ENCODE results near the gene XPNPEP1.
"Not testable (repeated sequence)": the region's sequence is repeated elsewhere in the genome, so short reads cannot be mapped to it uniquely, and the experiment has no call there.

XPNPEP1 gene

DNA sequence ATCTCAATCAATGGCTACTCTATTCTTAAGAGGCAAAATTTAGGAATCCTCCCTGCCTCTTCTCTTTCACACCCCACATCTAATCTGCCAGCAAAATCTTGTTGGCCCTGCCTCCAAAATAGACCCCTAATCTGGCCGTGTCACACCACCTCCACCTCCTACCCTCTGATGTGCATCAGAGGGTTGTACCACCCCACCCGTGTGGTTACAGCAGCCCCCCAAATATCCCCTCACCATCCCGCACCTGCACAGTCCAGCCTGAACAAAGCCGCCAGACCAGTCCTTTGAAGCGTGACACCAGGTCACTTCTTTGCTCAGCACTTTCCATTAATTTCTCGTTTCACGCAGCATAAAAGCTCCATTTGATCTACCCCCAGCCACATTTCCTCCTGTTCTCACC is 776 bp upstream of the XPNPEP1 start:
- no peak for DNase-seq (ENCODE audit: low read depth, low spot score)

DNA sequence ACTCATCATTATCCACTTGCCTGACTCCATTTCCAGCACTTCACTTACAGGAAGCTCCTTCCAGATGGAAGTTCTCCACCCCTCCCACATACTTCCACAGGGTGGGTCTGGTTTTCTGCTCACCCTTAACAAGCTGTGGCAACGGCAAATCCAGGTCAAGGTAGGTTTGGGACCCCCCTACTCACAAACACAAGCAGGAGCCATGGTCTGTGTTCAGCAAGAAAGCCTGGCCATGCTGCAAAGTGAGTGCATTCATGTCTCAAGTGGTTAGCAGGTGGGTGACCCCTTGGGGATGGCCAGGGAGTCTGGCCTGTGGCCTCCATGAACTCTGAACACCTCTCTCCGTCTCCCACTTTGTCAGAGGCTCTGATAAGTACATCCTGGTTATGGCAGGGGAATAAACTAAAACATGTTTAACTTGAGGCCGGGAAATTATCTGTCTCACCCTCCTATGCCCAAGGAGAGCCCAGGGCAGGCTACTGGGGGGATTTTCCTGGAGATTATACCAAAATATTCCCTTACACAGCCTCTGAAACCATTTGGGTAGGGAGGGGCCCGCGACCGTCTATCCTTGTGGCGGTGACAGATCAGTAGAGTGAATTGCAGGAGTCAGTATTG is 844 bp downstream of the XPNPEP1 start:
- DNase-seq (ENCODE audit: low read depth, low spot score) = no peak

GRCh38 chr10:109920016-109920415 is 3.3 kb downstream of the XPNPEP1 start:
- DNase-seq (ENCODE audit: low read depth, low spot score) = no peak

GRCh38 chr10:109919220-109919619 is 4.1 kb downstream of the XPNPEP1 start:
- no peak for DNase-seq (ENCODE audit: low read depth, low spot score)

DNA sequence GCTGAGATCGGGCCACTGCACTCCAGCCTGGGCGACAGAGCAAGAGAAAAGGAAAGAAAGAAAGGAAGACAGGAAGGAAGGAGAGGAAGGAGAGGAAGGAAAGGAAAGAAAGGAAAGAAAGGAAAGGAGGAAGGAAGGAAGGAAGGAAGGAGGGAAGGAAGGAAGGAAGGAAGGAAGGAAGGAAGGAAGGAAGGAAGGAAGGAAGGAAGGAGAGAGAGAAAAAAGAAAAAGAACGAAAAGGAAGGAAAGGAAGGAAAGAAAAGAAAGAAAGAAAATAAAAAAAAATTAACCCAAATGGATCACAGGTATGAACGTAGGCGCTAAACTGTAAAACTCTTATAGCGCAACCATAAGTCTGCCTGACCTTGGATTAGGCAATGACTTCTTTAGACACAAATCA is 4.6 kb downstream of the XPNPEP1 start:
- DNase-seq (ENCODE audit: low read depth, low spot score) = not testable (repeated sequence)

DNA sequence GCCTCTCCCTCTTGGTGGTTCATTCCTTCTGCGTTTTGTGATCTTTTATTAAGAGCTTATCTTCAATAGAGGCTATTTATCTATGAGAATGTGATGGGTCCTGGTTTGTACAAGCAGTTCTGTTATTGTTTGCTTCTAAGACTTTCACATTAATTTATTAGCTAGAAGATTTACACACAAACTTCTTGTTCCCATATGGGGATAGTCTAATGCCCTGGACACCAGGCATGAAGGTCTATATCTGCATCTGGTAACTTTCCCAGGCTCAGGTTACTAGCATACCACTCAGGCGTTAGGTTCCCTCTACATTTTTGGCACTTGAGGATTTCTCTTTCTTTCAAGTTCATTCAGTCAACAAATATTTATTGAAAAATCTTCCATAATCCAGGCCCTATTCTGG is 7.7 kb downstream of the XPNPEP1 start:
- no peak for DNase-seq (ENCODE audit: low read depth, low spot score)

- DNase-seq (ENCODE audit: low read depth, low spot score) = no peak
Measured at GRCh38 chr10:109914966-109915365, 8.3 kb downstream of the XPNPEP1 start.

DNA sequence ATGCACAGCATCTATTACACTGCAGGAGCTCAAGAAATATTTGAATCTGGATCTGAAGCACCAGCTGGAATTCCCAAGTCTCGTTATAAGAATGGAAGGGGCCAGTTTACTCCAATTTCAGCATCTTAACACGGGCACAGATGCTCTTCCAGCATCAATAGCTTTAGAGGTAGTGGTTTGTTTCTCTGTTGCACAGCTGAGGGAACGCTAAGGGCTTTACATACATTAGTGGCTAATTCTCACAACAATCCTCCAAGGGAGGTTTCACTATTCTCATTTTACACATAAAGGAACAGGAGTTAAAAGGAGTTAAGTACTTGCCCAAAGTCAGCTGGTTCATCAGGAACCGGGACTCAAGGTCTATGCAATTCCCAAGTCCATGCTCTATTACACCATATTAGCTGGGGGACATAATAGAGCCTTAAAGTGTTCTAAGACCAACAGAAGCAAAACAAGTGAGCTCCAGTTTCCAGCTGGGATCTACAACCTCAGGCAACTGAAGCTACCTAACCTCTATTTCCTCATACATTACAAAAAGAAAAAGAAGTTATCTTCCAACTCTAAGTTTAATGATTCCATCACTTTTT is 9.9 kb downstream of the XPNPEP1 start:
- DNase-seq (ENCODE audit: low read depth, low spot score) = no peak

DNA sequence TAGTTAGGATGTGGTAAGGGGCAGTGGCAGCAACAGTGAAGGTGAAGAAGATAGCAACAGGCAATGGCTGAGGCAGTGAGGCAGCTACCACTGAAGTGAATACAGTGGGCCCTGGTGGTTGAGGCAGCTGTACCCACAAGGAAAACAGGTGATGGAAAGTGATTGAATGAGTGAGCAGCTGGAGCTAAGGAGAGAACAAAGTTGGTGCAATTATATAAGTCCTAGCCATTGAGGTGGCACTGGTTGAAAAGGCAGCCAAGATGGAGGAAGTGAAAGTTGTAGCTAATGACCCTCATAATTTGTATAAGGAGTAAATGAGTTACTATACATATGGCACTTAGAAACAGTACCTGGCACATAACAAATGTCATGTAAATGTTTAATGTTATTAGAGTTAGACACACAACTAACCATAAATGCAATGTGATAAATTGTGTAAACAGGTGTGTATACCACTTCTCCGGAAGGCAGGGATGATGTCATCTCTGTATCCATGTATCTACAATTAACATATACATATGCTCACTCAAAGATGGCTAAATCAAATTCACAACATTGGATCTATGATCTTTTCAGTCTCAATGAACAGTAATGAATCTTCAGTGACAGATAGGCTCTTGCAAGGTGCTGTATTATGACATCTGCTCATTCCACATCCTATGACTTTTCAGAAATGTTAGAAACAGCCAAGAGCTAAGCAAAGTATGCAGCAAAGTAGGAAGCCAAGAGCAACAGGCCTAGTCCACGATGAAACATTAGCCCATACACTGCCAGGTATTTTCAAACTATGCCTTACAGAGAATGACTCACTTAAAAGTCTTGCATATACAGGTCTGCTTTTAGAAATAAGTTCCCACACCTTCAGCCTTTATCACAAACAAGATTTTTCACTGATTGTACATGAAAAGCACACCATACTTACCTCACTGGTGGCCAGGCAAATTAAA is 10.7 kb downstream of the XPNPEP1 start:
- no peak for DNase-seq (ENCODE audit: low read depth, low spot score)

DNA sequence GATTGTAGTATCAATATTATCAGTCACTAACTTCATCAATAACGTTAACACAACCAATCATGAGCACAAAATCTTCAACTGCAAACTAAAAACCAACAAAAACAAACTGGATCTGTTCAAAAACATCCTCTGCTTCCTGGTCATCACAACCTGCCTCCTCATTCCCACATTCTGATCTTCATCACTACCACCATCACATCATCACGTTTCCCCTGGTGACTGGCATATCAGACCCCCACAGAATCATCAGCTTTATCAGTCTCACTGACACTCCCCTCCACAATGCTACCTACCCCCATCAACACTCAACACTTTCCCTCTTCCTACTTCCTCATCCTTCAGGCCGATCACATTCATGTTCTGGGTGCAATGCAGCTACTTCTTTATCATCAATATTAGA is 11.4 kb downstream of the XPNPEP1 start:
- no peak for DNase-seq (ENCODE audit: low read depth, low spot score)

DNA sequence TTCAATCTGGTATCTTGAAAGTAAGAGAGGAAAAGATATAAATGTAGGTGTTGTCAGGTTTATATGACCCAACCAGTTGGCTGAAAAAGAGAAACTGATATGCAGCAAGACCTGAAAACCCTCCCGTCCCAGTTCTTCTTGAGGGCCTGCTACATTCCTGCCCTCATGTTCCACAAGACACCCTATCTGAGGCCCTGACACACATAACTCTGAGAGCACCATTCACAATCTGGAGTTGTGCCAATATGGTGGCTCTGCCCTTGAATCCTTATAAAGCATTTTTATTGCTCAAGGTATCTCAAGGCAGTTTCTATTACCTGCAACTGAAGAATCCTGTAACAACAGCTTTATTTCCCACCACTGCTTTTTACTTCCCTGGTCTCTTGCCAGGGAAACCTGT is 17.0 kb downstream of the XPNPEP1 start:
- no peak for DNase-seq (ENCODE audit: low read depth, low spot score)

DNA sequence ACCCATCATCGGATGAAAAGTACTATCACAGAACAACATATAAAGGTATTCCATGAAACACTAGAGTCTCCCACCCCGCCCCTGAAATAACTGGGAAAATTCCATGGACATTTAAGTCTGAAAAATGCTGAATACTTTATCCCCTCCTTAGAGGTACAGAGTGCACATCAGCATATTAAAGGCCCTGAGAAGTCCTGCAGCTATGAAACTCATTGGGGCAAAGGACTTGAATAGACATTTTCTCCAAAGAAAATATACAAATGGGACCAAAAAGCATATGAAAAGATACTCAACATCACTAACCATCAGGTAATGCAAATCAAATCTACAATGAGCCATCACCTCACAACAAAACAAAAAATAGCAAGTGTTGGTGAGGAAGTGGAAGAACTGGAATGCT is 18.9 kb downstream of the XPNPEP1 start:
- no peak for DNase-seq (ENCODE audit: low read depth, low spot score)

DNA sequence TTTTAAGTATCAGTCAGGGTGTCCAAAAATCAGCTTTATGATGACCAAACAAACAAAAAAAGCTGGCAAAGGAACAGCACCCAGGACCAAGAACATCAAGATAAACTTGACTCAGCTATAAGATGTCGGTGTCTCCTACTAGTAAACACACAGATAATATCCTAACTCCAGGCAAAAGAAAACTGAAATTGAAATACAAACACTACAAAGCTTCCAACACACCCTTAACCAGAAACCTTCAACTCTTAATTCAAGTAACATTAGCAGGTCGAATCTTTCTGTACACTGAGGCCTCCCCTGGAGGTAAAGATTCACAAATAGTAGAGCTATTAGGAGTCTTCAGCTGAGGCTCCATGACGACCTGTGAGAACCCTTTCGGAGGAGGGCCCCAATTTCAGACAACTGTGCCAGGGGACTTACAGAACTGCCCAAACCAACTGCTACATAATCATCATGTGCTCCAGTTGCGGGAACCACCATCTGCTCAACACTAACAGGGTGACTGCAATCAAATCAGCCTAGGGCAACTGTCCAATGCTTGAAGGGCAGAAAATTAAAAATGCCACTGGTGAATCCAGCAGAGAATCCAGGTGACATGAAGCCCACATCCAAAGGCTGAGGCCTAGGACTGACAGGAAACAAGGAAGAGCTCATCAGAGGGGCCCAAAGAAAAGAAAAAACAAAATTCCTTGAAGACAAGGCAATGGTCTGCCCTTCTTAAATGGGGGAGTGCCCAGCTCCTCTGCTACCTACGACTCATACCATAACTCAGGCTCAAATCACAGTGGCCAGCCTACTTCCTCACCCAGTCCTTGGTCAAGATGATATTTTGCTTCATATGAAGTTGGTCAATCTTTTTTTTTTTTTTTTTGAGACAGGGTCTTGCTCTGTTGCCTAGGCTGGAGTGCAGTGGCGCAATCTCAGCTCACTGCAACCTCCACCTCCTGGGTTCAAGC is 20.0 kb downstream of the XPNPEP1 start:
- DNase-seq (ENCODE audit: low read depth, low spot score) = no peak

DNA sequence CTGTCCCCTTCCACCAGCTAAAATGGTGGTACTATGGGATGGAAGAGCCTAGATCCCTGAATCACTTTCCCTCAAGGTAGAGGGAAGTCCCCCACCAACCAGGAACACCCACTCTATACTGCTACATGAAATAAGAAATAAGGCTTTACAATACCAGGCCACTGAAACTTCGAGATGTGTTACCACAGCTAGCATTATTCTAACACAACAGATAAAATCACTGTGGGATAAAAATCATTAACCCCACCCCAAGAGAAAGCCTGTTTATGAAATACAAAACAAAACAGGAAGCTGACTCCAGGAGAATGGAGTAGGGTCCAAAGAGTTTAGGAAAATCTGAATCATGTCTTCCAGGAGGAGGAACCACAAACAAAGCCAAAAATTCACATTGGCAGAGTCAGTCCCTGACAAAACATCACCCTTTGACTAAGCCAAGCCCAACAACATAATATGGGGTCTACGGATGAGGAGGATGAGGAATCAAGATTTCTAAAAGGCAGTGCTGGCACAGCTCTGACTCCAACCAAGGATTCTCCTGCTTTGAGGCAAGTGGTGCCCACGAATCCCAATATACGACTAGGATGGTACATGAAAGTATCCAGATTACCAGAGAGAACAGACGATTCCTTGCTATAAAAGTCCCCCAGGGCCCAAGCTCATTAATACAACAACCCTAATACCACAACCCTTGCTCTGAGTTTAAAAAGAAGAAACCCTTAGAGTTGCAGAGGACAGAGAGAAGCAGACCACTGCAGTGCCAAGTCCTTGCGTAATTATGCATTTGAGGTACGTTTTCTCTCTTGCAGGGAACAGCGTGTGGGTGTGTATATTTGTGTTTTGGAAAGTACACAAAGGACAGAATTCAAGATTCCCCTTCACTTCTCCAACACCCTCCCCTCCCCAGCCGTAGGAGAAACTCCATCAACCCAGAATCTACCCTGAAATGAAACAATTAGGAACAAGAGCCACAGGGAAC is 23.7 kb downstream of the XPNPEP1 start:
- no peak for DNase-seq (ENCODE audit: low read depth, low spot score)

DNA sequence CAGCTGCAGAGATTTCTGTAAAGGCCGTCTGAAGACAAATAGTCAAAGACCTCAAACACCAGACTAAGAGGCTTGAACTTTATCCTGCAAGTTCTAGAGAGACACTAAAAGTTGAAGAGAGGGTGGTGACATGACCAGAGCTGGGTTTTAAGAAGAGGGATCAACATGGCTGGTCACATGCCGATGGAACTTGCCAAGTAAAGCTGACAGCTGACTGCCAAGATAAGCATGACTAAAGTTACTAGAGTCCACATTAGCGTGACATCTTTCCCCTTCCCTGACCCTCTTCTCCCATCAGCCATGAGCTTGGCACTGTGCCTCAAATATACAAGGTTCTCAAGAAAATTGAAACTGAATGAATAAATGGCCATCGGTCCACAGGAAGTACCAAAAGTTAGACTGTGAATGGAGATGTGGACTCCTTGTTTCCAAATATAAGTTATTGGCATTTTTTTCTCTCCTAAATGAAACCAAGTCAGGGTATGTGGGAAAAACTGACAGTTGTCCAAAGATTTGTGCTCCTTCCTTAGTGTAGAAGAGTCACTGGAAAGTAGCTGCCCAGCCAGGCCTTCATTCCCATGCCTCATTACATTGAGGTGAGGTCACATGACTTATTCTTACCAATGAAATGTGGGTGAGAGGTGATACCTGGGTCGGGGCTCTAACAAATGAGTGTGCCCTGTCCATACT is 24.5 kb downstream of the XPNPEP1 start:
- DNase-seq (ENCODE audit: low read depth, low spot score) = no peak

DNA sequence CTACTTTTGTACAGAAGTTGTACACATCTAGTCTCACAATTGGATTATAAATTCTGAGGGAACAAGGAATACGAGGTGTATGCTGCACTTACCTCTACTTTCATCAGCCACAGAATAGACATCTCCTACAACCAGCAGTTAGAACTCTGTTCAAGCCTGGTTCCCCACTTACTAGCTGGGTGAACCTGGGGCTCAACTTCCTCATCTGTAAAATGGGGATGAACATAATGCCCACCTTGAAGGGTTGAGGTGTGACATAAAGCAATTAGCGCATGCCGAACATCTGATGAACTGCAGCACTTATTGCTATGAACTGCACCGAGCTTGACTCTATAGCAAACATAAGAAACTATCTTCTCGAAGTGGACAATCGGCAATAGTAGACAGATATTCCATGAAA is 25.3 kb downstream of the XPNPEP1 start:
- no peak for DNase-seq (ENCODE audit: low read depth, low spot score)

DNA sequence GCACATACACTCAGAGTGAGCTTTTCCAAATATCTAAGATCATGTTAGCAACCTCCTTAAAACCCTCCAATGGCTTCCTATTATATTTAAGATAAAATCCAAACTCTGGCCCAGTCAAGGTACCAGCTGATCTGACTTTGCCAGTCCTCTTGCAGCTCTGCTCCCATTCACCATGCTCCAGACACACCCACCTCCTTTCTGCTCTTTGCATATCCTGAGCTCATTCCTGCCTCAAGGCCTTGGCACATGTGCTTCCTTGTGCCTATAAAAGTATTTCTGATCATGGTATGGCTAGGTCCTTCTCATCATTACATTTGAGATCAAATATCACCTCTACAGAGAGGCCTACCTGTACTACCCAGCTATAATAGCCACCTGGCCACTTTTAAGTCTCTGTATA is 27.5 kb downstream of the XPNPEP1 start:
- DNase-seq (ENCODE audit: low read depth, low spot score) = no peak

DNA sequence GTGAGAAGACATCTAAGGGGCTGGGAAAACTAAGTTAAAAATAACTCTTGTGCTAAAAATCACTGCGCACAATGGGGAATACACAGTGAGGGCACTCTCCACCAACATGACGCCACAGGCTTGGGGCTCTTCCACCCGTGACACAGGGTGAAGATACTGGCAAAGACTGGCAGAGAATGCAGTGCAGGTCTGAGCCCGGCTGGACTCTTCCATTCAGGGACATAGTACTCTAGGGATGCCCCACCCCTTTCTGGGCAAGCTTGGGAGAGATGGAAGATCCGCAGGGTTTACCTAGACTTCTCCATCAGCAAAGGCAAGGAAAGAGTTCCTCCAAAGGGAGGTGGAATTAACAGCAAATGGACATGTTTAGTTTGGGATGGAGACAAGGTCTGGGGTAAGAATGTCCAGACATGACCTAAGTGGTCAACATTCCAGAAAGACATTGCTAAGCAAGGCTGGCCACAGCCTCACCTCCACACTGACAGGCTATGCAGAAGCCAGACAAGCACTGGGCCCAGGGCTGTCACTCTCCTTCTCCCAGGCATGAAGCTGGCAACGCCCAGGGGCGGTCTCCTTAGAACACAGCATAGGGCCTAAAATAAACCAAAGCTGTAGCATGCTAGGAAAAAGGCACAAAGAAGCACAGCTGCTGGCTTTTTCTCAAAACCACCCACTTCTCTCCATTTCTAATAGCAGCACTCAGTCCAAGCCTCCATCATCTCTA is 28.1 kb downstream of the XPNPEP1 start:
- no peak for DNase-seq (ENCODE audit: low read depth, low spot score)

DNA sequence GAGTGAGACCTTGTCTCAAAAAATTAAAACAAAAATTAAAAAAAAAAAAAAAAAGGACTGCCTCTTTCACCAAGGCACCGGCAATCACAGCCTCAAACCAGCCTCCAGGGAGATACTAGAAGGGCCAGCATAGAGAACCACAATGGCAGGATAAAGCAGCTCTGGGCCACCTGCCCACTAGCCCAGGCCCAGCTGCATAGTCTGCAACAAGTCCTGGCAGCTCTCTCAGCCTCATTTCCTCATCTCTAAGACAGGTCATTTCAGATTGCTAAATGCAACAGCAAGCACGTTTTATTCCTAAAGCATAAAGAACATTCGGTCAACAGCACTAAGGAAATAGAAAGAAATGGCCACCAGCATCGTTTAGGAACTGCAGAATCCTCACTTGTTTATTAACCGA is 28.8 kb downstream of the XPNPEP1 start:
- DNase-seq (ENCODE audit: low read depth, low spot score) = no peak

All from iPS DF 19.7 (cell line).